ENCODE results near the gene MYO18A.

- TF ChIP-seq CTCF (IDR thresholded peaks at IDR 0.05) (no peak), POLR2A (IDR thresholded peaks at IDR 0.05) (no peak)
Observed at GRCh38 chr17:29074488-29074887, 105.7 kb downstream of the MYO18A start.
